GM23338 (cell line): Measurements from ENCODE around the gene WNT6. TPM values are rescaled to one million over a fixed set of nuclear protein-coding genes. Genes with fewer than 3 reads are reported as not detected.

Experiments
- ATAC-seq: fragments of 200-7000 bp; cut with Tn5 transposase; 3 replicates; pipeline ENCODE4 v1.9.1; 2020
- DNase-seq: peaks from one replicate; pipeline ENCODE4 v3.0.0-alpha.2; 2015; ENCODE audit warnings: low spot score
- H2AFZ ChIP-seq: fragments of 200-600 bp; sonication (generic); 2 replicates; pipeline ENCODE4 v1.8.0; 2016; ENCODE audit warnings: antibody characterized with exemption, mild to moderate bottlenecking, moderate library complexity
- H3F3A ChIP-seq: fragments of 200-600 bp; sonication (generic); replicated peaks from 2 replicates; pipeline ENCODE4 v1.8.0; 2017; ENCODE audit warnings: antibody characterized with exemption, mixed run types, low read depth
- H3K27ac ChIP-seq: fragments of 200-600 bp; sonication (generic); 2 replicates; pipeline ENCODE4 v1.6.1; 2016; ENCODE audit warnings: low read depth
- H3K27me3 ChIP-seq: fragments of 200-600 bp; sonication (generic); 2 replicates; pipeline ENCODE4 v1.8.0; 2016; ENCODE audit warnings: mild to moderate bottlenecking, mixed run types, moderate library complexity; ENCODE audit not compliant: insufficient read depth
- H3K36me3 ChIP-seq: fragments of 200-600 bp; sonication (generic); 2 replicates; pipeline ENCODE4 v1.8.0; 2016; ENCODE audit warnings: mild to moderate bottlenecking; ENCODE audit not compliant: insufficient read depth
- H3K4me1 ChIP-seq: fragments of 200-600 bp; sonication (generic); 2 replicates; pipeline ENCODE4 v1.8.0; 2016; ENCODE audit warnings: mild to moderate bottlenecking, moderate library complexity; ENCODE audit not compliant: insufficient read depth
- H3K4me2 ChIP-seq: fragments of 200-600 bp; sonication (generic); 2 replicates; pipeline ENCODE4 v1.7.1; 2017; ENCODE audit warnings: mixed run types
- H3K4me3 ChIP-seq: fragments of 200-600 bp; sonication (generic); 2 replicates; pipeline ENCODE4 v1.6.1; 2016; ENCODE audit warnings: mixed run types
- H3K79me2 ChIP-seq: fragments of 200-600 bp; sonication (generic); replicated peaks from 2 replicates; pipeline ENCODE4 v1.8.0; 2017; ENCODE audit warnings: mild to moderate bottlenecking; ENCODE audit not compliant: insufficient read depth
- H3K9me2 ChIP-seq: fragments of 200-600 bp; sonication (generic); 2 replicates; pipeline ENCODE4 v1.8.0; 2017; ENCODE audit not compliant: insufficient read depth
- H4K20me1 ChIP-seq: fragments of 200-600 bp; sonication (generic); replicated peaks from 2 replicates; pipeline ENCODE4 v1.8.0; 2017; ENCODE audit warnings: mild to moderate bottlenecking; ENCODE audit not compliant: insufficient read depth
- H3K27ac Mint-ChIP-seq: 2 replicates; pipeline ENCODE4 v1.8.0; 2020; ENCODE audit warnings: inconsistent platforms, mild to moderate bottlenecking, moderate library complexity, mixed read lengths
- H3K27me3 Mint-ChIP-seq: 3 replicates; pipeline ENCODE4 v1.8.0; 2022; ENCODE audit warnings: low read depth, mild to moderate bottlenecking, moderate library complexity, mixed read lengths, inconsistent platforms; ENCODE audit not compliant: insufficient read depth, poor library complexity
- H3K36me3 Mint-ChIP-seq: 3 replicates; pipeline ENCODE4 v1.8.0; 2021; ENCODE audit warnings: low read depth, mild to moderate bottlenecking, inconsistent platforms, moderate library complexity, mixed read lengths
- H3K4me1 Mint-ChIP-seq: 3 replicates; pipeline ENCODE4 v1.8.0; 2020; ENCODE audit warnings: mild to moderate bottlenecking, inconsistent platforms, mixed read lengths
- H3K4me3 Mint-ChIP-seq: 3 replicates; pipeline ENCODE4 v1.8.0; 2021; ENCODE audit warnings: moderate library complexity, mild to moderate bottlenecking, inconsistent platforms, mixed read lengths
- H3K9me3 Mint-ChIP-seq: 3 replicates; pipeline ENCODE4 v1.8.0; 2020; ENCODE audit warnings: moderate library complexity, mild to moderate bottlenecking, inconsistent platforms, mixed read lengths
- CREB1 ChIP-seq: fragments of 250-450 bp; sonication (Bioruptor Pico); IDR thresholded peaks from 2 replicates; pipeline ENCODE4 v1.5.0; 2020; ENCODE audit warnings: low read depth, mild to moderate bottlenecking, moderate library complexity
- POLR2AphosphoS5 ChIP-seq: IDR thresholded peaks from 2 replicates; pipeline ENCODE4 v1.6.1; 2016; ENCODE audit warnings: antibody characterized with exemption, low read depth
- polyA plus RNA-seq: library from polyadenylated mRNA; unstranded; fragments of >200 nt; fragmentation: Nextera tagmentation; extraction: Ambion mirVana; gene quantifications from 2 replicates; pipeline ENCODE4 v1.2.1, GENCODE V29; 2016
- total RNA-seq: library from RNA; depleted of rRNA; stranded (reverse); fragments of >200 nt; shearing (Covaris generic); gene quantifications from 2 replicates; pipeline ENCODE4 v1.2.3, GENCODE V29; 2014
- TF ChIP-seq, protein P1 (sequence below): fragments of 250-450 bp; sonication (Bioruptor Pico); IDR thresholded peaks from 2 replicates; pipeline ENCODE4 v1.5.0; 2020; ENCODE audit warnings: mild to moderate bottlenecking, moderate library complexity
- TF ChIP-seq, protein P2 (sequence below): IDR thresholded peaks from 2 replicates; pipeline ENCODE4 v1.6.1; 2016; ENCODE audit warnings: antibody characterized with exemption

Gene WNT6
- total and polyA plus RNA-seq, 2 experiments from 2014 or later, result not detected

DNA sequence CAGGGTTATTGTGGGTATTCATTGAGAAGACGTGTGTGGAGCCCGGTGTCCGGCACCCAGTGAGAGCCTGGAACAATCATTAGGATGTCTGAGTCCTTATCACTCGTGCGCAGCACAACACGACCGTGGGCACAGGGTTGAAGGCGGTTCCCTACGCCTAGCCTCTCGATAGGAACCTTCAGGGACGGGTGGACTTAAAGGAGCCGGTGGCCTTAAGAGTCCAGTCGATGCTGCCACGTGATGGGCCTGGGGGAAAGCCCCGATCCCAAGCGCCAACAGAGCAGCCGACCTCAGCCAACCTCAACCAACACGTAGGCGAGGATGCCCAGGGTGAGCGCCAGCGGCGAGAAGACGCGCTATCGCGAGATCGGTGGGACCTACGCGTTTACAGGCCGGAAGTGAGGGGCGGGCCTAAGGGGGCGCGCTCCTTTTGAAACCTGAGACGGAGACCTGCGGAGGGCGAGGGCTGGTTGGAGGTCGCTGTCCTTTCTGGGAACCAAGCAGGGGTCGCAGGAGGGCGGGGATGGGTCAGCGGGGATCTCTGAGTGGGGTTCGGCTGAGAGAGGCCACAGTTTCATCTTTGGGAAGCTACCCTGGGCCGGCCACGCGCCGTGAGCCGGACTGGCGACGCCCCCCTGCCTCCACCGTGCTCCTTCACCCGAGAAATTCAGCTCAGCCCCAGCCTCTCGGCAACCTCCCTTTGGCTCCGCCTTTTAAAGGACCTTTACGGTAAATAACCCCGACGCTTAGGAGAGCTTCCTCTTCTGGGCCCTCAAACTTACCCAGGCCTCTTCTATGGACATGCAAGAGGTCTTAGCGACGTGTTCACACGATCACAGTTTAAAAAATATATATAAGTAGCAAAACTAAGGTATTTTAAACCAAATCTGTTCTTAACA, 49.4 kb downstream of the WNT6 start:
- Mint-ChIP-seq H3K4me1 (peaks cover 15% of the 10 kb centered on the region), H3K27me3 (peaks cover 20% of the 10 kb centered on the region), H3K9me3 (no peaks in the 10 kb centered on the region), H3K4me3 (peak overlapping the region; percentile 87), H3K27ac (peak overlapping the region; percentile 93), H3K36me3 (no peaks in the 10 kb centered on the region)
- Histone ChIP-seq H3F3A (no peaks in the 10 kb centered on the region), H3K36me3 (no peaks in the 10 kb centered on the region), H4K20me1 (no peaks in the 10 kb centered on the region), H3K4me3 (peak overlapping the region; percentile 61), H3K9me2 (0 out of 2 replicates have a peak, but pooled peaks cover 3% of the 10 kb centered on the region), H3K27ac (peak overlapping the region; percentile 8; the same call in 1 of the 2 replicates), H3K4me2 (peak overlapping the region; percentile 77), H2AFZ (peak overlapping the region; percentile 64), H3K27me3 (peaks cover 45% of the 10 kb centered on the region), H3K79me2 (no peaks in the 10 kb centered on the region), H3K4me1 (peaks cover 9% of the 10 kb centered on the region; the same call in 1 of the 2 replicates)
- DNase-seq, result peak; percentile 99
- ATAC-seq, result peak; percentile 98
- TF ChIP-seq CREB1 (CRISPR knock-in tag) (peak; percentile 80), POLR2AphosphoS5 (peak; percentile 97)
- TF ChIP-seq, protein P1, sequence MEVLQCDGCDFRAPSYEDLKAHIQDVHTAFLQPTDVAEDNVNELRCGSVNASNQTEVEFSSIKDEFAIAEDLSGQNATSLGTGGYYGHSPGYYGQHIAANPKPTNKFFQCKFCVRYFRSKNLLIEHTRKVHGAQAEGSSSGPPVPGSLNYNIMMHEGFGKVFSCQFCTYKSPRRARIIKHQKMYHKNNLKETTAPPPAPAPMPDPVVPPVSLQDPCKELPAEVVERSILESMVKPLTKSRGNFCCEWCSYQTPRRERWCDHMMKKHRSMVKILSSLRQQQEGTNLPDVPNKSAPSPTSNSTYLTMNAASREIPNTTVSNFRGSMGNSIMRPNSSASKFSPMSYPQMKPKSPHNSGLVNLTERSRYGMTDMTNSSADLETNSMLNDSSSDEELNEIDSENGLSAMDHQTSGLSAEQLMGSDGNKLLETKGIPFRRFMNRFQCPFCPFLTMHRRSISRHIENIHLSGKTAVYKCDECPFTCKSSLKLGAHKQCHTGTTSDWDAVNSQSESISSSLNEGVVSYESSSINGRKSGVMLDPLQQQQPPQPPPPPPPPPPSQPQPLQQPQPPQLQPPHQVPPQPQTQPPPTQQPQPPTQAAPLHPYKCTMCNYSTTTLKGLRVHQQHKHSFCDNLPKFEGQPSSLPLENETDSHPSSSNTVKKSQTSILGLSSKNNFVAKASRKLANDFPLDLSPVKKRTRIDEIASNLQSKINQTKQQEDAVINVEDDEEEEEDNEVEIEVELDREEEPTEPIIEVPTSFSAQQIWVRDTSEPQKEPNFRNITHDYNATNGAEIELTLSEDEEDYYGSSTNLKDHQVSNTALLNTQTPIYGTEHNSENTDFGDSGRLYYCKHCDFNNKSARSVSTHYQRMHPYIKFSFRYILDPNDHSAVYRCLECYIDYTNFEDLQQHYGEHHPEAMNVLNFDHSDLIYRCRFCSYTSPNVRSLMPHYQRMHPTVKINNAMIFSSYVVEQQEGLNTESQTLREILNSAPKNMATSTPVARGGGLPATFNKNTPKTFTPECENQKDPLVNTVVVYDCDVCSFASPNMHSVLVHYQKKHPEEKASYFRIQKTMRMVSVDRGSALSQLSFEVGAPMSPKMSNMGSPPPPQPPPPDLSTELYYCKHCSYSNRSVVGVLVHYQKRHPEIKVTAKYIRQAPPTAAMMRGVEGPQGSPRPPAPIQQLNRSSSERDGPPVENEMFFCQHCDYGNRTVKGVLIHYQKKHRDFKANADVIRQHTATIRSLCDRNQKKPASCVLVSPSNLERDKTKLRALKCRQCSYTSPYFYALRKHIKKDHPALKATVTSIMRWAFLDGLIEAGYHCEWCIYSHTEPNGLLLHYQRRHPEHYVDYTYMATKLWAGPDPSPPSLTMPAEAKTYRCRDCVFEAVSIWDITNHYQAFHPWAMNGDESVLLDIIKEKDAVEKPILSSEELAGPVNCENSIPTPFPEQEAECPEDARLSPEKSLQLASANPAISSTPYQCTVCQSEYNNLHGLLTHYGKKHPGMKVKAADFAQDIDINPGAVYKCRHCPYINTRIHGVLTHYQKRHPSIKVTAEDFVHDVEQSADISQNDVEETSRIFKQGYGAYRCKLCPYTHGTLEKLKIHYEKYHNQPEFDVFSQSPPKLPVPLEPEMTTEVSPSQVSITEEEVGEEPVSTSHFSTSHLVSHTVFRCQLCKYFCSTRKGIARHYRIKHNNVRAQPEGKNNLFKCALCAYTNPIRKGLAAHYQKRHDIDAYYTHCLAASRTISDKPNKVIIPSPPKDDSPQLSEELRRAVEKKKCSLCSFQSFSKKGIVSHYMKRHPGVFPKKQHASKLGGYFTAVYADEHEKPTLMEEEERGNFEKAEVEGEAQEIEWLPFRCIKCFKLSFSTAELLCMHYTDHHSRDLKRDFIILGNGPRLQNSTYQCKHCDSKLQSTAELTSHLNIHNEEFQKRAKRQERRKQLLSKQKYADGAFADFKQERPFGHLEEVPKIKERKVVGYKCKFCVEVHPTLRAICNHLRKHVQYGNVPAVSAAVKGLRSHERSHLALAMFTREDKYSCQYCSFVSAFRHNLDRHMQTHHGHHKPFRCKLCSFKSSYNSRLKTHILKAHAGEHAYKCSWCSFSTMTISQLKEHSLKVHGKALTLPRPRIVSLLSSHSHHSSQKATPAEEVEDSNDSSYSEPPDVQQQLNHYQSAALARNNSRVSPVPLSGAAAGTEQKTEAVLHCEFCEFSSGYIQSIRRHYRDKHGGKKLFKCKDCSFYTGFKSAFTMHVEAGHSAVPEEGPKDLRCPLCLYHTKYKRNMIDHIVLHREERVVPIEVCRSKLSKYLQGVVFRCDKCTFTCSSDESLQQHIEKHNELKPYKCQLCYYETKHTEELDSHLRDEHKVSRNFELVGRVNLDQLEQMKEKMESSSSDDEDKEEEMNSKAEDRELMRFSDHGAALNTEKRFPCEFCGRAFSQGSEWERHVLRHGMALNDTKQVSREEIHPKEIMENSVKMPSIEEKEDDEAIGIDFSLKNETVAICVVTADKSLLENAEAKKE (CRISPR knock-in tag), result no peak
- TF ChIP-seq, protein P2, sequence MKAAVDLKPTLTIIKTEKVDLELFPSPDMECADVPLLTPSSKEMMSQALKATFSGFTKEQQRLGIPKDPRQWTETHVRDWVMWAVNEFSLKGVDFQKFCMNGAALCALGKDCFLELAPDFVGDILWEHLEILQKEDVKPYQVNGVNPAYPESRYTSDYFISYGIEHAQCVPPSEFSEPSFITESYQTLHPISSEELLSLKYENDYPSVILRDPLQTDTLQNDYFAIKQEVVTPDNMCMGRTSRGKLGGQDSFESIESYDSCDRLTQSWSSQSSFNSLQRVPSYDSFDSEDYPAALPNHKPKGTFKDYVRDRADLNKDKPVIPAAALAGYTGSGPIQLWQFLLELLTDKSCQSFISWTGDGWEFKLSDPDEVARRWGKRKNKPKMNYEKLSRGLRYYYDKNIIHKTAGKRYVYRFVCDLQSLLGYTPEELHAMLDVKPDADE, result peak; percentile 65; the same call in 1 of the 2 replicates
